Measurements from ENCODE around the gene ZNF311.
"Not testable (repeated sequence)": the region's sequence is repeated elsewhere in the genome, so short reads cannot be mapped to it uniquely, and the experiment has no call there.

ZNF311 gene

DNA sequence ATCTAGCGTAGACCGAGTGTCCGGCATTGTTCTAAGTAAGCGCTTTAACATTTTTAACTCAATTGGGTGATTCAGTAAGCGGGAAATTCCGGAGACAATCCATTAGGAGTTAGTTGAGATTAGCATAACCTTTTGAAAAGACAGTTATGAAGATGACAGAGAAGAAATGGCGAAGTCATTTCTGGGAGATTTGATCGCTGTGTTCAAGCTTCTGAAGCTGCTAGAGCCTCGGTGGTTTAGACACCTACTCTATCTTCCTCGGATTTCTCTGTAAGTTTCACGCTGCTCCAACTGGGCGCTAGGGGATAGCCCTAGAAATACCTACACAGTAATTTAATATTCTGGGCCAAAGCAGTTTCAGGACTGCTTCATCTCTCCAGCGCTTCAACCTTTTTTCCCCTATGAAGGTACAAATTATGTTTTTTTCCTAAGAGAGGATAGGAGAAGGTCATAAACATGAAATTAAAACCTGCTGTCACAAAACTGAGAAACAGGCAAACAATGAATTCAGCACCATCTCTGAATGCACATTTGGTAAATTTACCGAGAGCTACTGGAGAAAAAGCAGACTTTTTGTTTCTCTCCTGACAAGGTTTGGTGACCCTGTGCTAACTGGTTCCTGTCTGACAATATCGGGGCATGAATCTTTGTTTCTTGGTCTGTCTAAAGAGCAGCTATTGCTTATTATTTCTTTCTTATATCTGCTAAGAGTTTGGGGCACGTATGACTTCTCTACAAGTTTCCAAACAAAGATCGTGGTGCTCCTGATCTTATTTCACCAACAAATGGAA is 22.4 kb downstream of the ZNF311 start:
- DNase-seq (ENCODE audit: low spot score) = no peak

DNA sequence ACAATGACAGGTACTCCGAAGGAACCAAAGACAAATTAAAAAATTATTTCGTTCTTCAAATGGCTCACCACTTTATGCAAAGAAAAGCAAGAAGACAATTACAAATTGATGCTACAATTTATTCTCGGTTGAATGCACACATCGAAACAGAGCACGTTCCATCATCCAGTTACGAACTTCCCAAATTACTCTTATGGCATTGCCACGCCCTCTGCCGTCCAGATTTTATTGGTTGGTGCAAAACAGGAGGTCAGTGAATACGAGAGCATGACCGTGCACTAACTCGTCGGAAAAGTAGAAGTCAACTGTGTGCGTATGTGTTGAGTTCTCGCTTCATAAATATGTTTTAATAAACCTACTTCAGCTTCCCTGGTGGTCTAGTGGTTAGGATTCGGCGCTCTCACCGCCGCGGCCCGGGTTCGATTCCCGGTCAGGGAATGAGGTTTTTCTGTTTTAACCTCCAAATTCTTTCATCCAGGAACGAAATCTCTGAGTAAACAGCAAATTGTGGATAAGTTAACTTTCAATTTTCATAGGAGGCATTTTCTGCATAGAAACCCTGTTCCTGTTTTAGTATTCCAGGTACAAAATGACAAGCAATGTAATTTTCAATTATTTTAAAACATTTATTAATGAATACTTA is 23.2 kb downstream of the ZNF311 start:
- peak; percentile 84 for DNase-seq (ENCODE audit: low spot score)

GRCh38 chr6:28981431-28981832 is 23.7 kb downstream of the ZNF311 start:
- peak; percentile 81 for DNase-seq (ENCODE audit: low spot score)

GRCh38 chr6:28980852-28981430 is 24.2 kb downstream of the ZNF311 start:
- peak; percentile 83 for DNase-seq (ENCODE audit: low spot score)

DNA sequence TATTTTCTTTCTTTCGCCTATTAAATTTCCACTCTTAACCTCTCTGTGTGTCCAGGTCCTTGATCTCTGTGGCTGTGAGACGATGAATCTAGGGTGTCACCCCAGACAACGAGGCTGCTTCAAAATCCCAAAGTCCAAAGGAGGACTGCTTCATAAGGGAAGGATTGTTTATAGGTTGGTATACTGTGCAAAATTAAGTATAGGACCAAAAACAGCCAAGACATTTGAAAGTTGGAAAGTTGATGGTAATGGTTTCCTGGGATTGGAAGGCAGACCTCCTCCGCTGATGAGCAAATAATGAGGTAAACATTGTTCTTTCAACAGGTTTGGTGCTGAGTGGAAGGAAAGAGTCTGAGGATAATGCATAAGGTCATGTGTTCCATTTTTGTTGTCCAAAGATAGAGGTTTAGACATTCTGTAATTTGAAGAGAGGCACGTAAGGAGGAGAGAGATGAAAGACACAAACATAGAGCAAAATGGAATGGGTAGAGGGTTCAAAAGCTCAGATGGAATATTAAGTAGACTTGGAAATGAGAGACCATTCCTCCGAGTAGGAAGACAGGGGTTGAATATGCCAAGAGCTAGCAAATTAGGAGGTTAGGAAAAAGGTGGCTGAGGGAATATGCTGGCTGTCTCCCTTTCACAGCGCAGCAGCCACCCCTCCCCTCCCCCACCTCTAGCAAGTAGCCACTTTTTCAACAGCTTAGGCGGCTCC is 24.8 kb downstream of the ZNF311 start:
- peak; percentile 67 for DNase-seq (ENCODE audit: low spot score)

- no peak for DNase-seq (ENCODE audit: low spot score)
Measured at GRCh38 chr6:28979679-28980078, 25.4 kb downstream of the ZNF311 start.

DNA sequence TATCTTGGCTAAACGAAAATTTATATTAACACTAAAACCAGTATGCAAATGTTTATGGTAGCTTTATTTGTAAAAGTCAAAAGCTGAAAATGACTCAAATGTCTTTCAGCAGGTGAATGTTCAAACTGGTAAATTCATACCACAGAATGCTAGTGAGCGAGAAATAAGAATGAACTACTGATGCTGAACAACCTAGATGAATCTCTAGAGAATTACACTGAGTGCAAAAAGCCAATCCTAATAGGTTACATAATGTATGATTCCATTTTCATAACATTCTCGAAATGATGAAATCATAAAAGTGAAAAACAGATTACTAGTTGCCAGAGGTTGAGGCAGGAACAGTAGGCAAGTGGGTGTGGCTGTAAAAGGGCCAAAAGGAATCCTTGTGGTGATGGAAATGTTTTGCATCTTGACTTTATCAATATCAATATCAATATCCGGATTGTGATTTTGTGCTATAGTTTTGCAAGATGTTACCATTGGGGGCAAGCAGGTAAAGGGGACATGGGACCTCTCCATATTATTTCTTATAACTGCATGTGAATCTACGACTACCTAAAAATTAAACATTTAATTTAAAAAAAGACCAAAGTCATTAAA is 26.1 kb downstream of the ZNF311 start:
- no peak for DNase-seq (ENCODE audit: low spot score)

DNA sequence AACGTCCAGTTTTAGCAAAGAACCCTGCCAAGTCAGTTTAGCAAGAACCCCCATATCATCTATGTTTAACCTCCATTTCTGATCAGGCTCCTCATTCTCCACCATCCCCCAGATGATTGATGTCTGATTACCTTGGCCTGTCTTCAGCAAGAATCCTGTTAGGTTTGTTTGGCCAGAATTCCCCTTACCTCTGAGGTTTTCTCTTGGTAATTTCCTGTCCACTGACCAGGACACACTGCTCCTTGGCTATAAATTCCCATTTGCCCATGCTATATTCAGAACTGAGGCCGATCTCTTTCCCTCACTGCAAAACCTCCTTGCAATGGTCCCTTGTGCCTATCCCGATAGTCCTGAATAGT is 27.0 kb downstream of the ZNF311 start:
- DNase-seq (ENCODE audit: low spot score) = no peak

DNA sequence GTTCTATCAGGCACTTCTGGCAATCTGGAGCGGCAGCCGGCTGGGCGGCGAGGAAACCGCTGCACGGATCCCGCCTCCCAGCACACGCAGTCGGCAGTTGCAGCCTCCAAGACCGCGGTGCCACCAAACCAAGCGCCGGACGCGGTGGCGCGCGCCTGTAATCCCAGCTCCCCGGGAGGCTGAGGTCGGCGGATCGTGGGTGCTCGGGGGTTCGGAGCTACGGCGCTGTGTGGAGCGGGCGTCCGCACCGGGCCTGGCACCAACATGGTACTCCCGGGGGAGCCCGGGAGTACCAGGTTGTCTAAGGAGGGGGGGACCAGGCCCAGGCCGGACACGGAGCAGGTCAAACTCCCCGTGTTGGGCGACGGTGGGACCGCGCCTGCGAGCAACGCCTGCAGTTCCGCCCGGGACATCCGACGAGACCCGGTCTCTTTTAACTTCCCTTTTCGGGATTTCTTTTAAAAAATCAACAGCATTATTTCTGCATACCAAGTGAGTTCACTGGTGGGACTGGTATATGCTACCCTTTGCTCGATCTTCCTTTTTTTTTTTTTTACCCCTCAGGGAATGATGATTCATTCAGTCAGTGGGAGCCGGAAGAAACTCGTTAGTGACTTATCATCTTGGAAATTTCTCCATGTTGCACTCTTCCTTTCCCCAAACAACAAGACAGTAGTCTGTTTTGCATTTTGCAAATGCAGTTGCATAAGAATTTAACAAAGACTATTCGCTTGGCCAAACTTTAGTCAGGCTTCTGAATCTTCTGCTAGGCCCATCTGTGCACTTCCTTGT is 27.6 kb downstream of the ZNF311 start:
- no peak for DNase-seq (ENCODE audit: low spot score)

- DNase-seq (ENCODE audit: low spot score) = no peak
Measured at GRCh38 chr6:28976677-28977076, 28.4 kb downstream of the ZNF311 start.

DNA sequence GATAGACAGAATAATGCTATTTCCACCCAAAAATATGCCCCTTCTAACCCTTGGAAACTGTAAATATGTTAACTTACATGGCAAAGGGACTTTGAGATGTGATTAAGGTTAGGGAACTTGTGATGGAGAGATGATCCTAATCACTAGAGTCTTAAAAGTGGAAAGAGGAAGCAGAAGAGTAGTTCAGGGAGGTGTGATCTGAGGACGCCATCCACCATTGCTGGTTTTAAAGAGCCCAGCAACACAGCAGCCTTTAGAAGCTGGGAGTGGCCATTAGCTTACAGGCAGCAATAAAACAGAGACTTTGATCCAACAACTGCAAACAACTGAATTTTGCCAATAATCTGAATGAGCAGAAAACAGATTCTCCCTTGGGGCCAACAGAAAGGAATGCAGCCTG is 30.6 kb downstream of the ZNF311 start:
- DNase-seq (ENCODE audit: low spot score) = no peak

DNA sequence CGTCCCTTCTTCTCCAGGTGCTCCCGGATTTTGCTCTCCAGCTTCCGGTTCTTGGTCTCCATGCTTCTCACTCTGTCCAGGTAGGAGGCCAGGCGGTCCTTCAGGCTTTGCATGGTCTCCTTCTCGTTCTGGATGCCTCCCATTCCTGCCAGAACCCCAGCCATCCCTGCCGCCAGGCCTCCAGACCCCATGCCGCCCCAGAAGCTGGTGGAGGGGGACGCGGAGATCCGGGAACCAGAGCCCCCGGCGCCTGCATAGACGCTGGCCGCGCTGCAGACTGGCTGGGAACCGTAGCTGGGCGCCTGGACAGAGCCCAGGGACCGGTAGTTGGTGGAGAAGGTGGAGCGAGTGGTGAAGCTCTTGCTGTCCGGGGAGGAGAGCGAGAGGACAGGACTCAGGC is 35.1 kb downstream of the ZNF311 start:
- DNase-seq (ENCODE audit: low spot score) = not testable (repeated sequence)

- no peak for DNase-seq (ENCODE audit: low spot score)
Measured at GRCh38 chr6:28969129-28969528, 36.0 kb downstream of the ZNF311 start.

GRCh38 chr6:28968476-28968875 is 36.6 kb downstream of the ZNF311 start:
- no peak for DNase-seq (ENCODE audit: low spot score)

DNA sequence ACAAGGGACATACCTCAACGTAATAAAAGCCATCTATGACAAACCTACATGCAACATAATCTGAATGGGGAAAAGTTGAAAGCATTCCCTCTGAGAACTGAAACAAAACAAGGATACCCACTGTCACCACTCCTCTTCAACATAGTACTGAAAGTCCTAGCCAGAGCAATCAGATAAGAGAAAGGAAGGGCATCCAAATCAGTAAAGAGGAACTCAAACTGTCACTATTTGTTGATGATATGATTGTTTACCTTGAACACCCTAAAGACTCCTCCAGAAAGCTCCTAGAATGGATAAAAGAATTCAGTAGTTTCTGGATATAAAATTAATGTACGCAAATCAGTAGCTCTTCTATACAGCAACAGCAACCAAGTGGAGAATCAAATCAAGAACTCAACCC is 39.4 kb downstream of the ZNF311 start:
- no peak for DNase-seq (ENCODE audit: low spot score)

DNA sequence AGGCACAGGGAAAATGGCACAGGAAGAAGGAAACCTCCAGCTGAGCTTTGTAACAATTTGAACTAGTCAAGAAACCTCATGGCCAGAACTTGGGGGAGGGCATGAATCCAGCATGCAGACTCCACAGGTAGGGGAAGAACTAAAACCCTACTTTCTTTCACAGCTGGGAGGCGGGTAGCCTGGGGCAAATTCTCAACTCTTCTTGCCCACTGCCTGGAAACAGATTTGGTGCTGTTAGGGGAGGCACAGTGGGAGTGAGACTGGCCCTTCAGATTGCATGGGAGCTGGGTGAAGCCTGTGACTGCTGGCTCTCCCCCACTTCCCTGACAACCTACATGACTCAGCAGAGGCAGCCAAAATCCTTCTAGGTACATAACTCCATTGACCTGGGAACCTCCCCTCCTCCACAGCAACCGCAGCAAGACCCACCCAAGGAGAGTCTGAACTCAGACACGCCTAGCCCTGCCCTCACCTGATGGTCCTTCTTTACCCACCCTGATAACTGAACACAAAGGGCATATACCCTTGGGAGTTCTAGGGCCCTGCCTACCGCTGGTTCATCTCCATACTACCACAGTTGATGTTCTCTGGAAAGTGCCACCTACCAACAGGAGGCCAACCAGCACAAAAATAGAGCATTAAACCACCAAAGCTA is 44.1 kb downstream of the ZNF311 start:
- no peak for DNase-seq (ENCODE audit: low spot score)

DNA sequence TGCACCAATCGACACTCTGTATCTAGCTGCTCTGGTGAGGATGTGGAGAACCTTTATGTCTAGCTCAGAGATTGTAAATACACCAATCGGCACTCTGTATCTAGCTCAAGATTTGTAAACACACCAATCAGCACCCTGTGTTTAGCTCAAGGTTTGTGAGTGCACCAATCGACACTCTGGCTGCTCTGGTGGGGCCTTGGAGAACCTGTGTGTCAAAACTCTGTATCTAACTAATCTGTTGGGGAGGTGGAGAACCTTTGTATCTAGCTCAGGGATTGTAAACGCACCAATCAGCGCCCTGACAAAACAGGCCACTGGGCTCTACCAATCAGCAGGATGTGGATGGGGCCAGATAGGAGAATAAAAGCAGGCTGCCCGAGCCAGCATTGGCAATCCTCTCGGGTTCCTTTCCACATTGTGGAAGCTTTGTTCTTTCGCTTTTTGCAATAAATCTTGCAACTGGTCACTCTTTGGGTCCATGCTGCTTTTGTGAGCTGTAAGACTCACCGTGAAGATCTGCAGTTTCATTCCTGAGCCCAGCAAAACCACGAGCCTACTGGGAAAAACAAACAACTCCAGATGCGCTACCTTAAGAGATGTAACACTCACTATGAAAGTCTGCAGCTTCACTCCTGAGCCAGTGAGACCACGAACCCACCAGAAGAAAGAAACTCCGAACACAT is 46.4 kb downstream of the ZNF311 start:
- DNase-seq (ENCODE audit: low spot score) = not testable (repeated sequence)

DNA sequence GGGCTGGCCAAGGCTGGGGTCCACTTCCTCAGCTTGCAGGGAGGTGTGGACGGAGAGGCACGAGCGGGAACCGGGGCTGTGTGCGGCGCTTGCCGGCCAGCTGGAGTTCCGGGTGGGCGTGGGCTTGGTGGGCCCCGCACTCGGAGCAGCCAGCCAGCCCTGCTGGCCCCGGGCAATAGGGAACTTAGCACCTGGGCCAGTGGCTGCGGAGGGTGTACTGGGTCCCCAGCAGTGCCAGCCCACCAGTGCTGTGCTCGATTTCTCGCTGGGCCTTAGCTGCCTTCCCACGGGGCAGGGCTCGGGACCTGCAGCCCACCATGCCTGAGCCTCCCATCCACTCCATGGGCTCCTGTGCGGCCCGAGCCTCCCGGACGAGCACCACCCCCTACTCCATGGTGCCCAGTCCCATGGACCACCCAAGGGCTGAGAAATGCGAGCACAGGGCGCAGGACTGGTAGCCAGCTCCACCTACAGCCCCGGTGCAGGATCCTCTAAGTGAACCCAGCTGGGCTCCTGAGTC is 47.3 kb downstream of the ZNF311 start:
- DNase-seq (ENCODE audit: low spot score) = not testable (repeated sequence)

DNA sequence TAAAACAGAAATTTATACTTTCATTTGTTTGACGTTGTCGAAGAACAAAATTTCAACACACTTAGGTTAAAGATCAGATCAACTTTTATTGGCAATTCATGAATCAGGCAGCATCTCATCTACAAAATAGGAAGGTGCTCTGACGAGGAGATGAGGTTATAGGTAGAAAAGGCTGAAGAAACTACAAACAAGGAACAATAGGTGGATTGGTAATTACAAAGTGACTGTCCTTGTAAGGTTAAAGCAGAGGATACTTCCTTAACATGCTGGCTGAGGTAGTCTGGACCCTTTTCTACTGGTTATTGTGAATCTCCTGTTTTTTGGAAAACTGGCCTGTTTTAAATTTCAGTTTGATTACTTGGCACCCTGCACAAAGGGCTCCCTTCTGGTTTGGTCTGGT is 48.8 kb downstream of the ZNF311 start:
- DNase-seq (ENCODE audit: low spot score) = no peak

DNA sequence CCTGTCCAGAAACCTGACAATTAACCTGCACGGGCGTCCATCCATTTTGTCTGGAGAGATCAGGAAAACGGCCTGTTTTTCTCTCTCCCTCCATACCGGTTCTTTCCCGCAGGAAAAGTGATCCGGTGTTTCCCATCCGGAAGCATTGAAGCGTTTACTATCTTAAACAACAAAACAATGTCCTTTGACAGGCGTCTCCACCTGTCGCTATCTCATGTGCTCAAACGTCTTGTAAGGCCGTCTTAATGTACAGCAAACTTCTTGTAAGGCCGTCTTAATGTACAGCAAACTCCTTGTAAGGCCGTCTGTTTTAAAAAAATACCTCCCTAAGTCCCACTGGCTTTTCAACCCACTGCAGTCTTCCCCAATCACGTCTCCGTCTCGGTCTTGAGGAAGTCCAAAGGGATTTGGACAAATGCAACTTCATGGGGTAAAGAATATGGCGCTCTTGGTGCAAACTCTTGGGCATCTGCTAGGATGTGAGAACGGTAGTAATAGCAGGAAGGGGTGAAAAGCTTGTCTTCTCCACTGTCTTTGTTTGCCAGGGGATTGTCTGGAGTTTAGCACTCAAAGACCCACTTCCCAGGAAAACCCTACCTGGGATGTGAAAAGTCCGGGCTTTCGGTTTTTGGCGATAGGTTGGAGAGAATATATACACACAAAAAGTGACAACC is 51.4 kb downstream of the ZNF311 start:
- DNase-seq (ENCODE audit: low spot score) = peak; percentile 54

All from ecto neural progenitor cell (in vitro differentiated cells).